Cardiac fibroblast (primary cell): ENCODE measurements around the gene VAV1.

Source experiments
- DNase-seq, 2 donors: peaks; one replicate each; pipeline versions ENCODE4 v3.0.0 to v3.0.0-alpha.2; 2010; ENCODE audit warnings: low read depth in 2 of 2
- H3K4me3 ChIP-seq, 2 donors: replicated peaks in 1 of 2; 1 replicate in 1 of 2; 2 replicates in 1 of 2; pipeline ENCODE4 v1.5.1; 2011; ENCODE audit warnings: low read depth in 2 of 2, low read length in 2 of 2, mild to moderate bottlenecking in 2 of 2, moderate library complexity in 1 of 2
- CTCF ChIP-seq: IDR thresholded peaks from one replicate; pipeline ENCODE4 v1.5.1; 2011; ENCODE audit warnings: low read depth, mild to moderate bottlenecking, low read length, inconsistent platforms

VAV1 gene

GRCh38 chr19:6832412-6832811 is 59.9 kb downstream of the VAV1 start:
- no peak overlapping the region for H3K4me3 ChIP-seq
- no peak for DNase-seq
- no peak for TF ChIP-seq CTCF

- H3K4me3 ChIP-seq, result no peak overlapping the region
- DNase-seq, result no peak
- TF ChIP-seq CTCF, result no peak
These were observed 60.8 kb downstream of the VAV1 start for GRCh38 chr19:6833166-6833790.

GRCh38 chr19:6834433-6834832 is 61.9 kb downstream of the VAV1 start:
- no peak for TF ChIP-seq CTCF
- no peak overlapping the region for H3K4me3 ChIP-seq

GRCh38 chr19:6835501-6835900 is 63.0 kb downstream of the VAV1 start:
- DNase-seq, result no peak
- no peak for TF ChIP-seq CTCF
- H3K4me3 ChIP-seq, result no peak overlapping the region

More at GRCh38 chr19:6834433-6834832, 61.9 kb downstream of the VAV1 start:
- DNase-seq, result no peak

- TF ChIP-seq CTCF, result no peak
- DNase-seq, result no peak
- H3K4me3 ChIP-seq, result no peak overlapping the region
These were observed 65.0 kb downstream of the VAV1 start for GRCh38 chr19:6837525-6837924.

- no peak for DNase-seq
- TF ChIP-seq CTCF, result no peak
- no peak overlapping the region for H3K4me3 ChIP-seq
These were observed 65.7 kb downstream of the VAV1 start for GRCh38 chr19:6838062-6838655.
